Caki2 (cell line): ENCODE measurements around the gene ACSS2. TPM values are rescaled to one million over a fixed set of nuclear protein-coding genes. Genes with fewer than 3 reads are reported as not detected.

Experiments used
- DNase-seq: peaks from one replicate; pipeline ENCODE4 v3.0.0-alpha.2; 2015; ENCODE audit warnings: low read depth
- in situ Hi-C: cut with HindIII; loops from 2 replicates; pipeline ENCODE4 v1.10.0; 2016; ENCODE audit warnings: low sequenced_read_pairs, low pct_unique_long_range_greater_than_20kb, mixed read lengths
- total RNA-seq: library from RNA; depleted of rRNA; stranded (reverse); fragments of >200 nt; shearing (Covaris generic); gene quantifications from 2 replicates; pipeline ENCODE4 v1.2.3, GENCODE V29; 2014; ENCODE audit warnings: low replicate concordance

Gene ACSS2
- total RNA-seq, 1 experiment from 2014 or later = 37.2 TPM

GRCh38 chr20:34931771-34932170, 55.4 kb downstream of the ACSS2 start:
- in situ Hi-C loops = no loop called here
- DNase-seq = no peak

GRCh38 chr20:34938466-34939163, 62.2 kb downstream of the ACSS2 start:
- no peak for DNase-seq
- in situ Hi-C loops = no loop called here

GRCh38 chr20:34940081-34940481, 63.7 kb downstream of the ACSS2 start:
- in situ Hi-C loops = no loop called here
- DNase-seq = no peak

GRCh38 chr20:34941226-34941625, 64.8 kb downstream of the ACSS2 start:
- no peak for DNase-seq
- in situ Hi-C loops = no loop called here

GRCh38 chr20:34942301-34942700, 65.9 kb downstream of the ACSS2 start:
- in situ Hi-C loops = no loop called here
- no peak for DNase-seq

GRCh38 chr20:34943808-34944567, 67.6 kb downstream of the ACSS2 start:
- in situ Hi-C loops = no loop called here
- no peak for DNase-seq

- in situ Hi-C loops = no loop called here
- no peak for DNase-seq
Measured at GRCh38 chr20:34945315-34946077, 69.1 kb downstream of the ACSS2 start.

- in situ Hi-C loops = no loop called here
- peak; percentile 58 for DNase-seq
Measured at GRCh38 chr20:34946661-34947060, 70.2 kb downstream of the ACSS2 start.

- DNase-seq = no peak
- in situ Hi-C loops = no loop called here
Measured at GRCh38 chr20:34947336-34947735, 70.9 kb downstream of the ACSS2 start.

GRCh38 chr20:34948030-34948429, 71.6 kb downstream of the ACSS2 start:
- DNase-seq = no peak
- in situ Hi-C loops = no loop called here

GRCh38 chr20:34949120-34949519, 72.7 kb downstream of the ACSS2 start:
- no peak for DNase-seq
- in situ Hi-C loops = no loop called here

GRCh38 chr20:34951252-34951651, 74.8 kb downstream of the ACSS2 start:
- DNase-seq = no peak
- in situ Hi-C loops = no loop called here

GRCh38 chr20:34951652-34952051, 75.2 kb downstream of the ACSS2 start:
- no peak for DNase-seq
- in situ Hi-C loops = no loop called here

GRCh38 chr20:34952671-34953070, 76.3 kb downstream of the ACSS2 start:
- DNase-seq = peak; percentile 94
- in situ Hi-C loops = no loop called here

GRCh38 chr20:34953960-34954359, 77.5 kb downstream of the ACSS2 start:
- in situ Hi-C loops = no loop called here

GRCh38 chr20:34954904-34955230, 78.5 kb downstream of the ACSS2 start:
- DNase-seq = no peak
- in situ Hi-C loops = no loop called here

More at GRCh38 chr20:34953960-34954359, 77.5 kb downstream of the ACSS2 start:
- DNase-seq = no peak

- in situ Hi-C loops = no loop called here
- DNase-seq = peak; percentile 98
Measured at GRCh38 chr20:34955231-34956040, 79.0 kb downstream of the ACSS2 start, which contains the start of the genes GSS and MYH7B. GSS (minus strand) TSS chr20:34955806; CDS start chr20:34951852, 3,954 bp downstream. MYH7B (plus strand) TSS chr20:34955868; CDS start chr20:34978006, 22,138 bp downstream.

GRCh38 chr20:34956041-34956458, 79.6 kb downstream of the ACSS2 start:
- in situ Hi-C loops = no loop called here
- DNase-seq = no peak
